GM21786 (cell line): ENCODE measurements around the gene KDR.

Experiments used
- ATAC-seq: cut with Tn5 transposase; IDR thresholded peaks from one replicate; pipeline ENCODE4 v1.9.1; 2021; ENCODE audit not compliant: unreplicated experiment

Gene KDR

GRCh38 chr4:55031158-55031557 lies 94.2 kb downstream of the KDR start:
- ATAC-seq, result no peak

- no peak for ATAC-seq
These were observed 94.8 kb downstream of the KDR start for GRCh38 chr4:55030589-55030988.

- no peak for ATAC-seq
These were observed 95.4 kb downstream of the KDR start for GRCh38 chr4:55029821-55030503.

- ATAC-seq, result no peak
These were observed 96.1 kb downstream of the KDR start for GRCh38 chr4:55029321-55029720.
